Thyroid gland (tissue), 4 donors: ENCODE measurements around the gene MFAP4. TPM values are rescaled to one million over a fixed set of nuclear protein-coding genes. Genes with fewer than 3 reads are reported as not detected.

Experiments used
- DNase-seq, 2 donors: peaks; one replicate each; pipeline ENCODE4 v3.0.0-alpha.2; 2019
- H3K27ac ChIP-seq, 3 donors: fragments of 200-600 bp; sonication (generic); 1 replicate in 2 of 3; 2 replicates in 1 of 3; pipeline ENCODE4 v1.5.1; 2016 to 2019; ENCODE audit warnings: mild to moderate bottlenecking in 1 of 3, moderate library complexity in 1 of 3
- H3K27me3 ChIP-seq: fragments of 200-600 bp; sonication (generic); one replicate; pipeline ENCODE4 v1.5.1; 2019
- H3K36me3 ChIP-seq, 2 donors: fragments of 200-600 bp; sonication (generic); one replicate each; pipeline ENCODE4 v1.5.1; 2016 to 2019
- H3K4me1 ChIP-seq, 2 donors: fragments of 200-600 bp; sonication (generic); one replicate each; pipeline ENCODE4 v1.5.1; 2017 to 2019
- H3K4me3 ChIP-seq, 3 donors: fragments of 200-600 bp; sonication (generic); replicated peaks in 1 of 3; 1 replicate in 2 of 3; 2 replicates in 1 of 3; pipeline ENCODE4 v1.5.1; 2016; ENCODE audit warnings: mild to moderate bottlenecking in 1 of 3
- H3K9me3 ChIP-seq: fragments of 200-600 bp; sonication (generic); one replicate; pipeline ENCODE4 v1.5.1; 2017
- POLR2A ChIP-seq, 2 donors: fragments of 450-650 bp; IDR thresholded peaks; one replicate each; pipeline ENCODE4 v1.6.1; 2017; ENCODE audit warnings: antibody characterized with exemption in 2 of 2, mild to moderate bottlenecking in 2 of 2, moderate library complexity in 1 of 2
- WGBS, 2 donors: methylation state at CpG; one replicate each; pipeline ENCODE4 v1.1.5; 2017; 5-methylcytosine and 5-hydroxymethylcytosine counted together
- intact Hi-C: fragments of 100-400 bp; cut with DNase I; formaldehyde crosslinking; loops from one replicate; pipeline ENCODE4 v1.15.1; 2023
- total RNA-seq, 4 donors: library from RNA; depleted of rRNA; stranded (reverse); fragments of >200 nt; gene quantifications; one replicate each; pipeline ENCODE4 v1.2.3, GENCODE V29; 2016
- TF ChIP-seq, protein P1 (sequence below), 6 experiments: fragments of 200-600 bp in 3 of 6; fragments of 450-650 bp in 3 of 6; sonication (generic) in 3 of 6; IDR thresholded peaks; one replicate each; pipeline ENCODE4 v1.5.1; 2016 to 2019; ENCODE audit warnings: antibody characterized with exemption in 6 of 6, mild to moderate bottlenecking in 2 of 6, inconsistent platforms in 1 of 6, moderate library complexity in 1 of 6

The MFAP4 gene
- total RNA-seq, 4 donors from 2014 or later, result 12.6 to 105 (median 53.5) TPM

DNA sequence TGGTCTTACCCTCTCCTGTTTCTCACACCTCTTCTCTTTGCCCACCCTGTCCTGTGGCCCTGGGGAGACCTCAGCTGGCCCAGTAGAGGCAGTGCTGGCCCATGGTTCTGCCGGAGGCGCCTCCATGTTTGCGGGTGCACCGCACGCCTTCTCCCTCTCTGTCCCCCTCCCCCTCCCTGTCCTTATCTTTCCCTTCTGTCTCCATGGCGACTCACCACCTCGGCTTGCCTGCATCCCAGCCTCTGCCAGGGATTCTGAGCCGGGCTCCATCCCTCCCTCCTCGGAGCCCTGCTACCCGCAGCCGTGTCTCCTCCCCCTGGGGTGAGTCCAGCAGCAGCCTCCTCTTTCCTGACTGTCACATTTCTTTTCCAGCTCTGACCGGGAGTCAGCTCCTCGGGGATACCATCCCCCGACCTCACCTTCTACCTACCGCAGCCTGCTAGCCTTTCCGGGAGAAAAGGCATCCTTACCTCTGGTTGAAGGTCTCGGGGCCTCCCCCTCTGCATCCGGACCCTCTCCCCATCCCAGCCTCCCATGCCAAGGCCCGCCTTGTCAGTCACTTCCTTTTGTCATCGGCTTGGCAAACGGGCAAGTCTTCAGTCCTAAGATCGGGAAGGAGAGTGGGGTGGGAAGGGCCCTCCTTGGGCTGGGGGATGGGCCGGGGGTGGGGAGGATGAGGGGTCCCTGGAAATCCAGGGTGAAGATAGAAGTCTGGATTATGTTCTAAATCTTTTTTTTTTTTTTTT lies 24.1 kb upstream of the MFAP4 start, which contains the start of gene RNF112:
RNF112 (plus strand) TSS at position 358 of the 746 bp plus-strand sequence; CDS start at position 535, 177 bp downstream.
- Histone ChIP-seq H3K4me3 (no peak within 1 kb of the TSS), H3K9me3 (no peaks in the 10 kb centered on the region), H3K27me3 (no peaks in the 10 kb centered on the region), H3K36me3 (no peaks in the 10 kb centered on the region), H3K27ac (no peak within 1 kb of the TSS), H3K4me1 (no peaks in the 10 kb centered on the region)
- 21 to 29% methylated on average over 23 of the region's 23 CpGs for WGBS, 2 donors
- intact Hi-C loops, result no loop called here
- DNase-seq, result no peak
- TF ChIP-seq, protein P1, sequence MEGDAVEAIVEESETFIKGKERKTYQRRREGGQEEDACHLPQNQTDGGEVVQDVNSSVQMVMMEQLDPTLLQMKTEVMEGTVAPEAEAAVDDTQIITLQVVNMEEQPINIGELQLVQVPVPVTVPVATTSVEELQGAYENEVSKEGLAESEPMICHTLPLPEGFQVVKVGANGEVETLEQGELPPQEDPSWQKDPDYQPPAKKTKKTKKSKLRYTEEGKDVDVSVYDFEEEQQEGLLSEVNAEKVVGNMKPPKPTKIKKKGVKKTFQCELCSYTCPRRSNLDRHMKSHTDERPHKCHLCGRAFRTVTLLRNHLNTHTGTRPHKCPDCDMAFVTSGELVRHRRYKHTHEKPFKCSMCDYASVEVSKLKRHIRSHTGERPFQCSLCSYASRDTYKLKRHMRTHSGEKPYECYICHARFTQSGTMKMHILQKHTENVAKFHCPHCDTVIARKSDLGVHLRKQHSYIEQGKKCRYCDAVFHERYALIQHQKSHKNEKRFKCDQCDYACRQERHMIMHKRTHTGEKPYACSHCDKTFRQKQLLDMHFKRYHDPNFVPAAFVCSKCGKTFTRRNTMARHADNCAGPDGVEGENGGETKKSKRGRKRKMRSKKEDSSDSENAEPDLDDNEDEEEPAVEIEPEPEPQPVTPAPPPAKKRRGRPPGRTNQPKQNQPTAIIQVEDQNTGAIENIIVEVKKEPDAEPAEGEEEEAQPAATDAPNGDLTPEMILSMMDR (IDR thresholded peaks at IDR 0.05), result no peak
- no peak for TF ChIP-seq POLR2A (IDR thresholded peaks at IDR 0.05)

DNA sequence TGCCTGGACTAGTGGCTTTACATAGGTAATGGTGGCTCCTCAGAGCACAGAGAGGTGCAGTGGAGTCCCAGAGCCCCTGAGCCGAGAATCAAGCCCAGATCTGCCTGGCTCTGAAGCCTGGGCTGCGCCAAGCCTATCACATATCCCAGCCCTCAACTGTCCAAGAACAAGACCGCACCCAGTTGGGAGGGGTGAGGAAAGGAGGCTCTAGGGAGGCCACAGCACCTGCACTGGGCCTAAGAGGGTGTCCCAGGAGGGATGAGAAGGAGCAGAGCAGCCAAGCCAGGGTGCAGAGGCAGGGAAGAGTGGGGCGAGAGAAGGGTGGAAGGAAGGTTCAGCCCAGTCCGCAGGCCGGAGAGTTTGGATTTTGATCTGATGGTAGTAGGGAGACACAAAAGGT lies 23.1 kb upstream of the MFAP4 start:
- Histone ChIP-seq H3K9me3 (no peaks in the 10 kb centered on the region), H3K27ac (no peak overlapping the region)
- 90 to 97% methylated on average over 6 of the region's 6 CpGs for WGBS, 2 donors

DNA sequence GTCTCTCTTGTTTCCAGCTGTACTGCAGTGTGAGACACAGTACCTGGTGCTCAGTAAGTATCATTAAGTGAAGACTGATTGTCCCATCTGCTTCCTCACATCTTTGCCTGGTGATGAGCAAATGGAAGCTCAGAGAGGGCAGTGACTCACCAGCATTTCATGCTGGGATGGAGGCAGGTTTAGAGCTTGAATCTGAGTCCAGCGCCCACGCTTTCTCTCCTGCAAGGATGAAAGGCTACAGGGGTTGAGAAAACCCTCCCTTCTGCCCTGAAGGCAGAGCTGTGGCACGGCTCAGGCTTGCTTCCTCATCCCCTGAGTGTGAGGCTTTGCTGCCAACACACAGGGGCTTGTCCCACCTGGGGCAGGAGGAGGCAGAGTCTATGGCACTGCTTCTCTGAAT lies 22.5 kb upstream of the MFAP4 start:
- Histone ChIP-seq H3K9me3 (no peaks in the 10 kb centered on the region), H3K4me3 (no peak overlapping the region), H3K27ac (no peak overlapping the region), H3K36me3 (no peaks in the 10 kb centered on the region), H3K27me3 (no peaks in the 10 kb centered on the region), H3K4me1 (no peaks in the 10 kb centered on the region)
- intact Hi-C loops, result no loop called here
- no peak for TF ChIP-seq POLR2A (IDR thresholded peaks at IDR 0.05)
- TF ChIP-seq, protein P1 (IDR thresholded peaks at IDR 0.05), result no peak
- no peak for DNase-seq
- 80 to 93% methylated on average over 3 of the region's 3 CpGs for WGBS, 2 donors

More for the DNA sequence above, 23.1 kb upstream of the MFAP4 start:
- intact Hi-C loops, result no loop called here
- H3K4me1 ChIP-seq, result no peaks in the 10 kb centered on the region
- no peak for DNase-seq
- H3K36me3 ChIP-seq, result no peaks in the 10 kb centered on the region
- no peak for TF ChIP-seq POLR2A (IDR thresholded peaks at IDR 0.05)
- TF ChIP-seq, protein P1 (IDR thresholded peaks at IDR 0.05), result no peak
- H3K27me3 ChIP-seq, result no peaks in the 10 kb centered on the region
- H3K4me3 ChIP-seq, result no peak overlapping the region

DNA sequence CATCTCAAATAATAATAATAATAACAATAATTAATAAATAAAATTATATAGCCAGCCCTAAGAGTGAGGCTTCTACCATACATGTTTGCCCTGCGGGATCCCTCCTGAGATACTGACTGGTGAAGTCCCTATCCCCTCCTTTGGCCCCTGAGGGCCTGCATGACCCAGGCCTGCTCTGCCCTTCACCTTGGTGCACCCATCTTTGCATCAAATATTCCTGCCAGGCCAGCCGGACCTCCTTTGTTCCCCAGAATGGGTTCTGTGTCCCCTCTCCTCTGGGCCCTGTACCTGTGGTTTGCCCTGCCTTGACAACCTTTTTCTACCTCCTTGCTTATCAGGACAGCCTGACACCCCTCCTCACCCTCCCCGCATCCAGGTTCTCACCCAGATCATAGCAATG lies 22.1 kb upstream of the MFAP4 start:
- TF ChIP-seq, protein P1 (IDR thresholded peaks at IDR 0.05), result no peak
- no peak for TF ChIP-seq POLR2A (IDR thresholded peaks at IDR 0.05)
- no peak overlapping the region for H3K4me3 ChIP-seq
- H3K36me3 ChIP-seq, result no peaks in the 10 kb centered on the region
- H3K27me3 ChIP-seq, result no peaks in the 10 kb centered on the region
- 98 to 99% methylated on average over 3 of the region's 3 CpGs for WGBS, 2 donors
- no peaks in the 10 kb centered on the region for H3K4me1 ChIP-seq
- intact Hi-C loops, result no loop called here
- no peak for DNase-seq
- H3K9me3 ChIP-seq, result no peaks in the 10 kb centered on the region
- H3K27ac ChIP-seq, result no peak overlapping the region

DNA sequence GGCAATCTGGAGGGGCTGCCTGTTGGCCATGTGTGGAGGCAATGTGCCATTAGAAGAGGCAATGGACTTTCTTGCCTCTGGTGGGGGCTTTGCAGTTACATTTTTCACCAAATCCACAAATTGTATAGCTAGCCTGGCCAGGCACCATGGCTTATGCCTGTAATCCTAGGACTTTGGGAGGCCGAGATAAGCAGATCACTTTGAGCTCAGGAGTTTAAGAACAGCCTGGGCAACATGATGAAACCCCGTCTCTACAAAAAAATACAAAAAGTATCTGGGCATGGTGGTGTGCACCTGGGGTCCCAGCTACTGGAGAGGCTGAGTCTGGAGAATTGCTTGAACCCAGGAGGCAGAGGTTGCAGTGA lies 21.3 kb upstream of the MFAP4 start:
- intact Hi-C loops, result no loop called here
- H3K36me3 ChIP-seq, result no peaks in the 10 kb centered on the region
- no peak overlapping the region for H3K27ac ChIP-seq
- no peak overlapping the region for H3K4me3 ChIP-seq
- H3K27me3 ChIP-seq, result no peaks in the 10 kb centered on the region
- H3K9me3 ChIP-seq, result no peaks in the 10 kb centered on the region
- DNase-seq, result no peak
- TF ChIP-seq POLR2A (IDR thresholded peaks at IDR 0.05), result no peak
- TF ChIP-seq, protein P1 (IDR thresholded peaks at IDR 0.05), result no peak
- 92 to 94% methylated on average over 2 of the region's 2 CpGs for WGBS, 2 donors
- no peaks in the 10 kb centered on the region for H3K4me1 ChIP-seq
